HFF-Myc (cell line): ENCODE measurements around the gene KDM8.
A peak's percentile ranks its signal among the peaks of the same experiment; 100 is the strongest.

Experiments used
- DNase-seq: peaks from one replicate; pipeline ENCODE4 v3.0.0-alpha.2; 2011; ENCODE audit warnings: low read depth; ENCODE audit errors: extremely low read depth
- H3K4me3 ChIP-seq: replicated peaks from 2 replicates; pipeline ENCODE4 v1.5.1; 2011; ENCODE audit warnings: low read depth, mild to moderate bottlenecking, control low read depth, low read length
- TF ChIP-seq, protein P1 (sequence below): IDR thresholded peaks from 2 replicates; pipeline ENCODE4 v1.5.1; 2012; ENCODE audit warnings: mild to moderate bottlenecking, low read depth, low read length, control low read depth; ENCODE audit errors: missing control alignments

The KDM8 gene

DNA sequence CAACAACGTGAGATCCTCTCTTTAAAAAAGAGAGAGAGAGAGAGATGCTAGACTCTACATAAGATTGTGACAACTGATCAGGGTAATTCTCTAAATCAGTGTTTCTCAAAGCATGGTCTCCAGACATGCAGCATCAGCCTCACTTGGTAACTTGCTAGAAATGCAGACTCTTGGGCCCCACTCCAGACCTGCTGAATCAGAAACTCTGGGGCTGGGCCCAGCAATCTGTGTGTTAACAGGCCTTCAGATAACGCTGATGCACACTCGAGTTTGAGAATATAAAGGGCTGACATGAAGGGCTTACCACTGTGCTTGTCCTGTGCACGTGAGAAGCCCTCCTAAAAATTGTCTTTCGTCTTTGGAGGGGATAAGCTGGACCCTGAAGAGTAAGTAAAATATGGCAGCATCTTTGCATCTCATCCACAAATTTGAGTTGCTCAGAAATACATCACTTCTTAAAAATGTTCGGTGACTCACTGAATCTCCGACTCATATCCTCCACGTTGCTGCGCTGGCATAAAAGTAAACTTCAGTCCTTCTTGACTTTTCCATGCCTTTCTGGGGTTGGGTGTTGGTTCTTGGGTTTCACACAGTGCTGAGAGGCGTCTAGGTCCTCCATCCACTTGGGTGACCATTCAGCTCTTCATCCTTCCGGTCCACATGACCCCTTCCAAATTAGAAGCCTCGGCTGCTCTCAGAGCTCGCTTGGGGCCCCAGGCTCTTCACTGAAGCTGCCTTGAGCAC is 26.1 kb upstream of the KDM8 start:
- H3K4me3 ChIP-seq, result no peak overlapping the region
- TF ChIP-seq, protein P1, sequence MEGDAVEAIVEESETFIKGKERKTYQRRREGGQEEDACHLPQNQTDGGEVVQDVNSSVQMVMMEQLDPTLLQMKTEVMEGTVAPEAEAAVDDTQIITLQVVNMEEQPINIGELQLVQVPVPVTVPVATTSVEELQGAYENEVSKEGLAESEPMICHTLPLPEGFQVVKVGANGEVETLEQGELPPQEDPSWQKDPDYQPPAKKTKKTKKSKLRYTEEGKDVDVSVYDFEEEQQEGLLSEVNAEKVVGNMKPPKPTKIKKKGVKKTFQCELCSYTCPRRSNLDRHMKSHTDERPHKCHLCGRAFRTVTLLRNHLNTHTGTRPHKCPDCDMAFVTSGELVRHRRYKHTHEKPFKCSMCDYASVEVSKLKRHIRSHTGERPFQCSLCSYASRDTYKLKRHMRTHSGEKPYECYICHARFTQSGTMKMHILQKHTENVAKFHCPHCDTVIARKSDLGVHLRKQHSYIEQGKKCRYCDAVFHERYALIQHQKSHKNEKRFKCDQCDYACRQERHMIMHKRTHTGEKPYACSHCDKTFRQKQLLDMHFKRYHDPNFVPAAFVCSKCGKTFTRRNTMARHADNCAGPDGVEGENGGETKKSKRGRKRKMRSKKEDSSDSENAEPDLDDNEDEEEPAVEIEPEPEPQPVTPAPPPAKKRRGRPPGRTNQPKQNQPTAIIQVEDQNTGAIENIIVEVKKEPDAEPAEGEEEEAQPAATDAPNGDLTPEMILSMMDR, result no peak
- peak; percentile 29 for DNase-seq

DNA sequence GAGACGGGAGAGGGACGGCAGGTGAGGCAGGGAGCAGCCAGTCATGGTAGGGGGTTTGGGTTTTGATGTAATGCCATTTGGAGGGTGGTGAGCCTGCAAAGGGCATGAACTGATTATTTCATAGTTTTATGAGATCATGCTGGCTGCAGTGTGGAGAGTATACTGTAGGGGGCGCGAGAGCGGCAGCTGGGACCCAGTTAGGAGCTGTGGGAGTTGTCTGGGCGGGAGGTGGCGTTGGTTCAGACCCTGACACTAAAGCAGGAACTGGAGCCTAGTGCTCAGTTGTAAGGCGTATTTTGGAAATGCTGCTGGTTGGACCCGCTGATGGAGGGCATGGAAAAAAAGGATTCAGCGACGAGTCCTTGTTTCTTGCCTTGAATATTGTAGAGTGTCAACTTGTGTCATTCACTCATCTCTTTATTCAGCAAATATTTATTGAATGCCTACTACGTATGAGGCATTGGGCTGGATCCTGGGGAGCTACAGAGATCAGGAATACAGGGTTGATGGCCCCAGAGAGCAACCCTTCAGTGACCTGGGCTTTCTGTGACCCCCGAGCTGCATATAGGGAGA is 23.7 kb upstream of the KDM8 start:
- TF ChIP-seq, protein P1, result peak; percentile 82
- H3K4me3 ChIP-seq, result no peak overlapping the region
- DNase-seq, result no peak

DNA sequence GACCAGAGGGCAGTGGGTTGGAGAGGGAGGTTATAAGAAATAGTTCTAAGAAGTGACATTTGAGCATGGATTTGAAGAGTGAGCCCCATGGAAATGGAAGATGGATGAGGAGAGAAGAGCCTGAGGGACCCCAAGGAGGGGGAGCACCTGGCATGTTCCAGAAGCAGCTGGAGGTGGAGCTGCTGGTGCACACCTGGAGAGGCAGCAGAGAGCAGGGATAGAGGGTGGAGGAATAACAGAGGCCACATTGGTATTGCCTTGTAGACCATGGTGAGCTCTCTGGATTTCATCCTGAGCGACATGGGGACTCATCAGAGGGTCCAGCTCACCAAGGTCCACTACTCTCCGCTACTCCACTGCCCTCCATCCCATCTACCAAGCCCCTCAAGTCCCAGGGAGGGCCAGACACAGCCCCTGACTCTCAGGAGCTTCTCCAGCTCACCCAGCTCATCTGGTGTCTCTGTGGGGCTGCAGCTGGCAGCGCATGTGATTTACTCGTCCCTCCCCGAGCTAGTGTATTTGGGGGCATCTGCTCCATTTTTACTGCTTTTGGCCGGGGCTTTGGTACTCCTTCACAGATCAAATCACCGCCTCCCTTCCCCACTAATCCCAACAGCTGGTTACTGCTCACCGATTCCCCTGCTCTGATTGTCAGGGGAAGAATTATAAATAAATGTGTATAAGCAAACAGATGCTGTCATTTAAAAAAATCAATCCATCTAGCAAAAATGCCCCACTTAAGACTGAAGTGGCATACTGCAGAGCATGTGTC is 22.1 kb upstream of the KDM8 start:
- H3K4me3 ChIP-seq, result no peak overlapping the region
- TF ChIP-seq, protein P1, result no peak
- no peak for DNase-seq

DNA sequence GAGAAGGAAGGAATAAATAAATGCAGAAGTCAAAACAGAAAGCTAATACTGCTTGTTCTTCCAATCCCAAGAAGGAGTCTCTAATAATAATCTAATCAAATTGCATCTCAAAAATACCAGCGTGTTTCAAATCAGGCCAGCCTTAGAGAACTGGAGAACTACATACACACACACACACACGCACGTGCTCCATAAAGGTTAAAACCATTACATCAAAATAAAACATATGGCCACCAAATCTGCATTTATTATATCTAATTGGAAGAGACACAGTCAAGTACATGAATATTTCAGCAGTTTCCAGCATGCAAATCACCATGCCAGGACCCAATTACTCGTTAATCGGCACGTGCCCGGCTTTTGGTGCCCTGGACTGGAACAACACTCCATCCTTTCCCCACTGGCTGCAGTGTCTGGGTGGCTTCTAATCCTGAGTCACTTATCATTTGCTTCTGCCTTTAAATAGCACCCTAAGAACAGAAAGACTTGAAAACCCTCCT is 20.4 kb upstream of the KDM8 start:
- no peak for DNase-seq
- no peak overlapping the region for H3K4me3 ChIP-seq
- TF ChIP-seq, protein P1, result no peak

DNA sequence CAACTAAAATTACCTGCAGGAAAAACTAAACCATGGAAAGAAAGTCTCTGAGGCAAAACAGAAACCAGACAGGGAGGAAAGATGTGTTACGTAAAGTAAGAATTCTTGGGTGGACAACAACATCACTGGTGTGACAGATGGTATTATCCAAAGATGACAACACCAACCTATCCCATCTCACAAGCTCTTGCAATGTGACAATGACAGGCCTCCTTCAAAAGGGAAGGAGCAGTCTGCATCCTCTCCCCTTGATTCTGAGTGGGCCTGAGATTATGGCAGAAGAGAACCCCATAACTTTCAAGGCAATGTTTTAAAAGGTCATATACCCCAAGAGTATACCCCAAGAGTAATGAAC is 17.6 kb upstream of the KDM8 start:
- H3K4me3 ChIP-seq, result no peak overlapping the region
- TF ChIP-seq, protein P1, result no peak
- no peak for DNase-seq

DNA sequence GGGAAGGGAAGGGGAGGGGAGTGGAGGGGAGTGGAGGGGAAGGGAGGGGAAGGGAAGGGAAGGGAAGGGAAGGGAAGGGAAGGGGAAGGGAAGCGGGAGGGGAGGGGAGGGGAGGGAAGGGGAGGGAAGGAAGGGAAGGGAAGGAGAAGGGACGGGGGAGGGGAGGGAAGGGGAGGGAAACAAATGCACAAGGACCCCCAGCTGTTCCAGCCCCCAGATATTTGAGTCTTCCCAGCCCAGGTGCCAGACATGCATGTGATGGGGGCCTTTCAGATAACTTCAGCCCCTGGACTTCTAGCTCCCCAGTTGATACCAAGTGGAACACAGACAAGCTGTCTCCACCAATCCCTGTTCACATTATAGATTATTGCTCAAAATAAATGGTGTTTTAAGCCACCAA is 14.7 kb upstream of the KDM8 start:
- TF ChIP-seq, protein P1, result no peak
- no peak for DNase-seq
- no peak overlapping the region for H3K4me3 ChIP-seq
